ENCODE measurements around the gene SKOR2. TPM values are rescaled to one million over a fixed set of nuclear protein-coding genes. Genes with fewer than 3 reads are reported as not detected.
A peak's percentile ranks its signal among the peaks of the same experiment; 100 is the strongest.

The SKOR2 gene
- total and polyA plus RNA-seq, 9 of the 15 experiments (the other 6 are each of a cell fraction or from before 2014, with no cell fraction given): not detected

DNA sequence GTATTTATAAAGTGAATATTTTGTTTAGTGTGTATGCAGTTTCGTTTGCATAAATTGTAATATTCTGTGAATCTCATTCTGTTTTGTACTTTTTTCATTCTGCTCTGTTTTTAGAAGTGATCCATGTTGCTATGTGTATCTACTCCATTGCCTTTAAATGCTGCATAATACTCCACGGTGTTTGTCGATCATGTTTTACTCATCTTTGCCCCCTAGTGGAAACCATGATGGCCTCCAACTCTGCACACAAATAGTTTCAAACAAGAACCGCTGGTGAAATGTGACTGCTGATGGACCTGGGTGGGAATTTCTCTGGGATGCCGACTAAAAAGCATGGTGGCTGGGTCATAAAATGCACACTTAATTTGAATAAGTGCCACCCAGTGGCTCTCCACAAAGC, 32.0 kb upstream of the SKOR2 start (continued):
- TF ChIP-seq, protein P1, sequence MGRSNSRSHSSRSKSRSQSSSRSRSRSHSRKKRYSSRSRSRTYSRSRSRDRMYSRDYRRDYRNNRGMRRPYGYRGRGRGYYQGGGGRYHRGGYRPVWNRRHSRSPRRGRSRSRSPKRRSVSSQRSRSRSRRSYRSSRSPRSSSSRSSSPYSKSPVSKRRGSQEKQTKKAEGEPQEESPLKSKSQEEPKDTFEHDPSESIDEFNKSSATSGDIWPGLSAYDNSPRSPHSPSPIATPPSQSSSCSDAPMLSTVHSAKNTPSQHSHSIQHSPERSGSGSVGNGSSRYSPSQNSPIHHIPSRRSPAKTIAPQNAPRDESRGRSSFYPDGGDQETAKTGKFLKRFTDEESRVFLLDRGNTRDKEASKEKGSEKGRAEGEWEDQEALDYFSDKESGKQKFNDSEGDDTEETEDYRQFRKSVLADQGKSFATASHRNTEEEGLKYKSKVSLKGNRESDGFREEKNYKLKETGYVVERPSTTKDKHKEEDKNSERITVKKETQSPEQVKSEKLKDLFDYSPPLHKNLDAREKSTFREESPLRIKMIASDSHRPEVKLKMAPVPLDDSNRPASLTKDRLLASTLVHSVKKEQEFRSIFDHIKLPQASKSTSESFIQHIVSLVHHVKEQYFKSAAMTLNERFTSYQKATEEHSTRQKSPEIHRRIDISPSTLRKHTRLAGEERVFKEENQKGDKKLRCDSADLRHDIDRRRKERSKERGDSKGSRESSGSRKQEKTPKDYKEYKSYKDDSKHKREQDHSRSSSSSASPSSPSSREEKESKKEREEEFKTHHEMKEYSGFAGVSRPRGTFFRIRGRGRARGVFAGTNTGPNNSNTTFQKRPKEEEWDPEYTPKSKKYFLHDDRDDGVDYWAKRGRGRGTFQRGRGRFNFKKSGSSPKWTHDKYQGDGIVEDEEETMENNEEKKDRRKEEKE (IDR thresholded peaks at IDR 0.05; ENCODE audit: borderline replicate concordance in 1 of 2, control insufficient read depth in 1 of 2, low read depth in 2 of 2, low read length in 1 of 2): no peak
- TF ChIP-seq SMC3 (conservative IDR thresholded peaks at IDR 0.05; ENCODE audit: insufficient read depth, low read depth, low read length): peak; percentile 46
- TF ChIP-seq, protein P2, sequence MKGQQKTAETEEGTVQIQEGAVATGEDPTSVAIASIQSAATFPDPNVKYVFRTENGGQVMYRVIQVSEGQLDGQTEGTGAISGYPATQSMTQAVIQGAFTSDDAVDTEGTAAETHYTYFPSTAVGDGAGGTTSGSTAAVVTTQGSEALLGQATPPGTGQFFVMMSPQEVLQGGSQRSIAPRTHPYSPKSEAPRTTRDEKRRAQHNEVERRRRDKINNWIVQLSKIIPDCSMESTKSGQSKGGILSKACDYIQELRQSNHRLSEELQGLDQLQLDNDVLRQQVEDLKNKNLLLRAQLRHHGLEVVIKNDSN (CRISPR knock-in tag; IDR thresholded peaks at IDR 0.05): no peak
- TF ChIP-seq, protein P3, sequence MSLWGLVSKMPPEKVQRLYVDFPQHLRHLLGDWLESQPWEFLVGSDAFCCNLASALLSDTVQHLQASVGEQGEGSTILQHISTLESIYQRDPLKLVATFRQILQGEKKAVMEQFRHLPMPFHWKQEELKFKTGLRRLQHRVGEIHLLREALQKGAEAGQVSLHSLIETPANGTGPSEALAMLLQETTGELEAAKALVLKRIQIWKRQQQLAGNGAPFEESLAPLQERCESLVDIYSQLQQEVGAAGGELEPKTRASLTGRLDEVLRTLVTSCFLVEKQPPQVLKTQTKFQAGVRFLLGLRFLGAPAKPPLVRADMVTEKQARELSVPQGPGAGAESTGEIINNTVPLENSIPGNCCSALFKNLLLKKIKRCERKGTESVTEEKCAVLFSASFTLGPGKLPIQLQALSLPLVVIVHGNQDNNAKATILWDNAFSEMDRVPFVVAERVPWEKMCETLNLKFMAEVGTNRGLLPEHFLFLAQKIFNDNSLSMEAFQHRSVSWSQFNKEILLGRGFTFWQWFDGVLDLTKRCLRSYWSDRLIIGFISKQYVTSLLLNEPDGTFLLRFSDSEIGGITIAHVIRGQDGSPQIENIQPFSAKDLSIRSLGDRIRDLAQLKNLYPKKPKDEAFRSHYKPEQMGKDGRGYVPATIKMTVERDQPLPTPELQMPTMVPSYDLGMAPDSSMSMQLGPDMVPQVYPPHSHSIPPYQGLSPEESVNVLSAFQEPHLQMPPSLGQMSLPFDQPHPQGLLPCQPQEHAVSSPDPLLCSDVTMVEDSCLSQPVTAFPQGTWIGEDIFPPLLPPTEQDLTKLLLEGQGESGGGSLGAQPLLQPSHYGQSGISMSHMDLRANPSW (CRISPR knock-in tag; IDR thresholded peaks at IDR 0.05): no peak
- no peak for TF ChIP-seq TAF9B (IDR thresholded peaks at IDR 0.05; ENCODE audit: partially characterized antibody)
